Measurements from ENCODE around the gene KCNJ2.

DNA sequence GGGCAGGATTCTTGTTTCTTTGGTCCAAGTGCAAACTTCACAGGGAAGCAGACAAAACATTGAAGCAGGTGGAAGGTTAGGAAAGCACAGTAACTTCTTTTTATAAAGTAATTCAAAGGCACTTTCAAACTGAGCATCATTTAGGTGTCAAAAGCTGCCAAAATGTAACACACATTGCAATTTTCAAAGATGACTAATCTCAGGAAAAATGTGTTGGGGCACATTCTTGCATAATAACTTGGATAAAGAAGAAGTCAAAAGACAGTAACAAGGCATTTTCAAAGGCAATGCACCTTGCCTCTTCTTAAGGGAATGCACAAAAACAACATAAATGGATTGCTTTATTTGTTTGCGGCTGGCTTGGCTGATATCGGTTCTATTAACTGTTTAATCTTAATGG lies 3.6 kb downstream of the KCNJ2 start:
- no peak for TF ChIP-seq CTCF (IDR thresholded peaks at IDR 0.05; ENCODE audit: low read length)
- no peak for TF ChIP-seq EZH2 (IDR thresholded peaks at IDR 0.05; ENCODE audit: borderline replicate concordance, low read length)
